NCI-H128 (cell line): ENCODE measurements around the gene ITGA3.

Source experiments
- DNase-seq: peaks from one replicate; lab custom pipeline; 2025; ENCODE audit not compliant: unreplicated experiment; lab: John Stamatoyannopoulos, UW

ITGA3 gene

GRCh38 chr17:50106393-50107131 lies 50.7 kb downstream of the ITGA3 start:
- no peak for DNase-seq

GRCh38 chr17:50107790-50108414 lies 52.0 kb downstream of the ITGA3 start:
- DNase-seq: no peak

GRCh38 chr17:50108556-50108955 lies 52.6 kb downstream of the ITGA3 start:
- no peak for DNase-seq

GRCh38 chr17:50109207-50109606 lies 53.3 kb downstream of the ITGA3 start:
- no peak for DNase-seq

GRCh38 chr17:50109785-50110184 lies 53.9 kb downstream of the ITGA3 start:
- no peak for DNase-seq

GRCh38 chr17:50110591-50111349 lies 54.9 kb downstream of the ITGA3 start:
- no peak for DNase-seq

- no peak for DNase-seq
These were observed 56.1 kb downstream of the ITGA3 start for GRCh38 chr17:50111673-50112655.

GRCh38 chr17:50112694-50113093 lies 56.8 kb downstream of the ITGA3 start:
- no peak for DNase-seq

- DNase-seq: no peak
These were observed 57.9 kb downstream of the ITGA3 start for GRCh38 chr17:50113624-50114320.

- DNase-seq: no peak
These were observed 58.5 kb downstream of the ITGA3 start for GRCh38 chr17:50114401-50114800.

- no peak for DNase-seq
These were observed 59.0 kb downstream of the ITGA3 start for GRCh38 chr17:50114849-50115357.

GRCh38 chr17:50115756-50116155 lies 59.8 kb downstream of the ITGA3 start:
- DNase-seq: no peak

GRCh38 chr17:50117202-50118051 lies 61.5 kb downstream of the ITGA3 start:
- no peak for DNase-seq

- DNase-seq: no peak
These were observed 62.3 kb downstream of the ITGA3 start for GRCh38 chr17:50118076-50118827.

- DNase-seq: no peak
These were observed 62.9 kb downstream of the ITGA3 start for GRCh38 chr17:50118828-50119218.

- DNase-seq: no peak
These were observed 64.8 kb downstream of the ITGA3 start for GRCh38 chr17:50120475-50121253.

- DNase-seq: no peak
These were observed 67.0 kb downstream of the ITGA3 start for GRCh38 chr17:50122945-50123344.
